ENCODE data around the gene ZBTB45. TPM values are rescaled to one million over a fixed set of nuclear protein-coding genes. Genes with fewer than 3 reads are reported as not detected.
A peak's percentile ranks its signal among the peaks of the same experiment; 100 is the strongest.

The ZBTB45 gene
- total and polyA plus RNA-seq, 10 of the 15 experiments (the other 5 are each of a cell fraction or from before 2014, with no cell fraction given) = 0.29 to 17.2 (median 4.2) TPM

DNA sequence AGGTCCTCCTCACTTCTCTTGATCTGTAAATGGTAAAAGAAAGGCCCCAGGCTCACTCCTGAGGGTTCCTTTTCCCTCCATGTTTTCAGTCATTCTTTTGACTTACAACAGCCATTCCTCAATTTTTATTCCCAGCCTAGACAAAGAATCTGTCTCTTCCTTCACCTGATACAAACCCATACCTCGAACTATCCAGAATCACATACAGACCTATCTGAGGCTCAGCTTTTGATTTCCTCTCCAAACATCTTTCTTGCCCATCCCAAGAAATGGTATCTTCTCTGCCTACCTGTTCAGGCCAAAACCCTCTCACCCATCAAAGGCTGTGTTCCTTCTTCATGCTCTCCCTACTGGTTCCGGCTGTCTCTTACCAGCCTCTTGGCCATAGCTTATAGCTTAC lies 33.0 kb upstream of the ZBTB45 start (continued):
- no peak for TF ChIP-seq ATF7 (IDR thresholded peaks at IDR 0.05; ENCODE audit: low read depth)
- no peak for TF ChIP-seq BHLHE40 (IDR thresholded peaks at IDR 0.05; ENCODE audit: borderline replicate concordance in 1 of 2, low read depth in 2 of 2, low read length in 1 of 2)
- no peak for TF ChIP-seq LARP7 (IDR thresholded peaks at IDR 0.05)
- no peak for TF ChIP-seq POLR2A (IDR thresholded peaks at IDR 0.05; ENCODE audit: low read depth, low read length)

DNA sequence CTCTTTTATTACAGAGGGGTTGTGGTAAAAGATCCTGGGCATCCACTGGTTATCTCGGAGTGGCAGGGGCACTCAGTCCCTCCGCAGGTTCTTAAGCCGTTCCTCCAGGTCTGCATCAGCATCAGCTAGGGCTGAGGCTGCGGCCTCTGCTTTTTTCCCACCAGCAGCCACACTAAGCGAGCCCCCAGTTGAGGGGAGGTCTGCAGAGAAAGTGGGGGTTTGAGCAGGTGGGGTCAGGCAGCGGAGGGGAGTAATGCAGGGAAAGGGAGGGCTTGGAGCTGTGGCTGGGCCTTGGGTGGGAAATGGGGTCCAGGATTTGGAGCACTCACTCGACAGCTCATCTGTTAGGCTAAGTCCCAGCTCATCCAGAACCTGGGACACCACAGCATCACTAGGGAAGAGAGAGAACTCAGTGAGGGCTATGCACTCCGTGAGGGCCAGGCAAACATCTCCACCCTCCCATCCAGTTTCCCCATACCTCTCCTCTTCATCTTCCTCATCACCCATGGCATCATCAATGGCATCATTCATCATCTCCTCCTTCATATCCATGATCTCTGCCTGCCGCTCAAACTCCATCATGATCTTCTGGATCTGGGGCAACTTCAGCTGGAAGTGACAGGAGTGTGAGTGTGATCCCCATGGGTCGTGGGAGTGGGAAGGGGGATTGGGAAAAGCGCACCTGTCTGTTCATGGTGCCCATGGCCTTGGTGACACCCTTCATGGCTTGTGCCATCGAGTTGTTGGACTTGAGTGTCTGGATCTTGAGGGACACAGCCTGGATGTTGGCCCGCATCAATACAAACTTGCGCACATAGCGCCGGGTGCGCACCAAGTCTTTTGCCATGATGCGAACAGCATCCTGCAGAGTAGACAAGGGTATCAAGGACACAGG lies 32.2 kb upstream of the ZBTB45 start:
- Histone ChIP-seq H3K27ac (ENCODE audit: control insufficient read depth, insufficient read depth) (no peak overlapping the region), H3K79me2 (ENCODE audit: control insufficient read depth, insufficient read depth, low read length) (peaks cover 43% of the 10 kb centered on the region), H3K4me2 (ENCODE audit: control insufficient read depth, insufficient read depth) (no peak overlapping the region), H4K20me1 (ENCODE audit: control insufficient read depth, insufficient read depth) (no peaks in the 10 kb centered on the region; the same call in none of the 2 replicates), H3K9ac (ENCODE audit: control insufficient read depth, insufficient read depth, low read length) (no peak overlapping the region), H3K4me3 (no peak overlapping the region), H3K36me3 (ENCODE audit: control insufficient read depth in 2 of 2, insufficient read depth in 2 of 2, low read length in 1 of 2) (peaks cover 29 to 55% of the 10 kb centered on the region in 2 experiments; a peak in 3 of 4 replicates), H2AFZ (ENCODE audit: control insufficient read depth, low read depth, low read length) (no peak overlapping the region), H3K9me3 (replicated peaks; ENCODE audit: control insufficient read depth, insufficient read depth, low read length) (no peaks in the 10 kb centered on the region), H3K4me1 (ENCODE audit: control insufficient read depth, insufficient read depth, low read length) (peaks cover 24% of the 10 kb centered on the region), H3K27me3 (replicated peaks in 1 of 2; ENCODE audit: control insufficient read depth in 2 of 2, insufficient read depth in 2 of 2, low read length in 1 of 2) (no peaks in the 10 kb centered on the region)
- ATAC-seq = no peak
- 94% methylated on average over 18 of the region's 18 CpGs for WGBS (ENCODE audit: insufficient coverage, insufficient replicate concordance, low lambda C conversion rate, missing lambda C conversion rate)
- TSS peak; percentile 50 for BruUV-seq (replicated peaks)
- TF ChIP-seq CBFB (IDR thresholded peaks at IDR 0.05; ENCODE audit: low read depth) (0 out of 2 replicates have a peak, but pooled peaks have one; percentile 21), POLR2AphosphoS5 (IDR thresholded peaks at IDR 0.05; ENCODE audit: low read length) (peak; percentile 72), POLR2AphosphoS2 (IDR thresholded peaks at IDR 0.05; ENCODE audit: low read depth, low read length) (peak; percentile 41; the same call in 1 of the 2 replicates), NFXL1 (IDR thresholded peaks at IDR 0.05; ENCODE audit: borderline replicate concordance) (no peak), POLR2A (IDR thresholded peaks at IDR 0.05; ENCODE audit: low read depth, low read length) (peak; percentile 33)
- TF ChIP-seq, protein P1, sequence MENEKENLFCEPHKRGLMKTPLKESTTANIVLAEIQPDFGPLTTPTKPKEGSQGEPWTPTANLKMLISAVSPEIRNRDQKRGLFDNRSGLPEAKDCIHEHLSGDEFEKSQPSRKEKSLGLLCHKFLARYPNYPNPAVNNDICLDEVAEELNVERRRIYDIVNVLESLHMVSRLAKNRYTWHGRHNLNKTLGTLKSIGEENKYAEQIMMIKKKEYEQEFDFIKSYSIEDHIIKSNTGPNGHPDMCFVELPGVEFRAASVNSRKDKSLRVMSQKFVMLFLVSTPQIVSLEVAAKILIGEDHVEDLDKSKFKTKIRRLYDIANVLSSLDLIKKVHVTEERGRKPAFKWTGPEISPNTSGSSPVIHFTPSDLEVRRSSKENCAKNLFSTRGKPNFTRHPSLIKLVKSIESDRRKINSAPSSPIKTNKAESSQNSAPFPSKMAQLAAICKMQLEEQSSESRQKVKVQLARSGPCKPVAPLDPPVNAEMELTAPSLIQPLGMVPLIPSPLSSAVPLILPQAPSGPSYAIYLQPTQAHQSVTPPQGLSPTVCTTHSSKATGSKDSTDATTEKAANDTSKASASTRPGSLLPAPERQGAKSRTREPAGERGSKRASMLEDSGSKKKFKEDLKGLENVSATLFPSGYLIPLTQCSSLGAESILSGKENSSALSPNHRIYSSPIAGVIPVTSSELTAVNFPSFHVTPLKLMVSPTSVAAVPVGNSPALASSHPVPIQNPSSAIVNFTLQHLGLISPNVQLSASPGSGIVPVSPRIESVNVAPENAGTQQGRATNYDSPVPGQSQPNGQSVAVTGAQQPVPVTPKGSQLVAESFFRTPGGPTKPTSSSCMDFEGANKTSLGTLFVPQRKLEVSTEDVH (IDR thresholded peaks at IDR 0.05; ENCODE audit: low read depth, partially characterized antibody) = no peak
- intact Hi-C loops (cut with micrococcal nuclease; ENCODE audit: unreplicated experiment) = no loop called here
- RAD21 ChIA-PET (ENCODE audit: unreplicated experiment) = no interaction called here
- CTCF ChIA-PET = interaction anchor here (3.9 kb wide), 1 partner anchor 32 kb away, joined by 37 read pairs; the partner anchor contains the start of gene ZBTB45
- FAIRE-seq = peak; percentile 27
- DNase-seq (ENCODE audit: low read depth, low spot score) = no peak
- POLR2A ChIA-PET = no interaction called here
- in situ Hi-C loops (cut with MboI) = no loop called here
- SMC1A ChIA-PET (ENCODE audit: uncharacterized antibody, unreplicated experiment) = no interaction called here

Measured in GM12878 (cell line).